ENCODE results near the gene NARS2.

DNA sequence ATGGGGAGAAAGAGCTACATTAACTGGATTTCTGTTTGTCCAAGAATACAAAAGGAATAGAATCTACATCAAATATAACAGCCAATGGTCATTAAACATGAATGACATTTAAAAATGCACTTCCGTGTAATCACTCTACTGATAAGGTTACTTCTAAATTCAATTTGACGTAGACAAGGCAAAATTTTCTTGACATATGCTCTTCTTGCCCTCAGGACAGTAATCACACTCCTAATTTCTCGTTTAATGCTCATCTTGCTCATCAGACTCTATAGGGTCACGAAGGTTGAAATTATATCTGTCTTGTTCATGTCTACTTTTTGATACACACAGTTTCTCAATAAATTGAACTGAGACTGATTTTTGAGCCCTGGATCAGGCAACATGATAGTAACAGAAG, 58.4 kb downstream of the NARS2 start:
- TF ChIP-seq, protein P1, sequence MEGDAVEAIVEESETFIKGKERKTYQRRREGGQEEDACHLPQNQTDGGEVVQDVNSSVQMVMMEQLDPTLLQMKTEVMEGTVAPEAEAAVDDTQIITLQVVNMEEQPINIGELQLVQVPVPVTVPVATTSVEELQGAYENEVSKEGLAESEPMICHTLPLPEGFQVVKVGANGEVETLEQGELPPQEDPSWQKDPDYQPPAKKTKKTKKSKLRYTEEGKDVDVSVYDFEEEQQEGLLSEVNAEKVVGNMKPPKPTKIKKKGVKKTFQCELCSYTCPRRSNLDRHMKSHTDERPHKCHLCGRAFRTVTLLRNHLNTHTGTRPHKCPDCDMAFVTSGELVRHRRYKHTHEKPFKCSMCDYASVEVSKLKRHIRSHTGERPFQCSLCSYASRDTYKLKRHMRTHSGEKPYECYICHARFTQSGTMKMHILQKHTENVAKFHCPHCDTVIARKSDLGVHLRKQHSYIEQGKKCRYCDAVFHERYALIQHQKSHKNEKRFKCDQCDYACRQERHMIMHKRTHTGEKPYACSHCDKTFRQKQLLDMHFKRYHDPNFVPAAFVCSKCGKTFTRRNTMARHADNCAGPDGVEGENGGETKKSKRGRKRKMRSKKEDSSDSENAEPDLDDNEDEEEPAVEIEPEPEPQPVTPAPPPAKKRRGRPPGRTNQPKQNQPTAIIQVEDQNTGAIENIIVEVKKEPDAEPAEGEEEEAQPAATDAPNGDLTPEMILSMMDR (IDR thresholded peaks at IDR 0.05), result no peak
- no peak for TF ChIP-seq EZH2 (IDR thresholded peaks at IDR 0.05; ENCODE audit: borderline replicate concordance, insufficient read depth, low read depth, low read length, poor library complexity, severe bottlenecking)

Measured in B cell (primary cell).